HG02623 (cell line): ENCODE measurements around the gene ARHGAP24.

Experiments
- ATAC-seq: cut with Tn5 transposase; IDR thresholded peaks from one replicate; pipeline ENCODE4 v1.9.1; 2021; ENCODE audit warnings: moderate library complexity; ENCODE audit not compliant: unreplicated experiment

ARHGAP24 gene

GRCh38 chr4:85474818-85475630 is at the start of gene ARHGAP24:
Gene ARHGAP24, plus strand, starts transcription at chr4:85475150.
- peak; percentile 85 for ATAC-seq

GRCh38 chr4:85426366-85426765 is 48.6 kb upstream of the ARHGAP24 start:
- ATAC-seq = no peak

GRCh38 chr4:85427123-85427522 is 47.8 kb upstream of the ARHGAP24 start:
- ATAC-seq = no peak

GRCh38 chr4:85430226-85430625 is 44.7 kb upstream of the ARHGAP24 start:
- no peak for ATAC-seq

GRCh38 chr4:85430697-85431096 is 44.3 kb upstream of the ARHGAP24 start:
- no peak for ATAC-seq

- ATAC-seq = no peak
Observed at GRCh38 chr4:85431156-85431555, 43.8 kb upstream of the ARHGAP24 start.

GRCh38 chr4:85431881-85432485 is 43.0 kb upstream of the ARHGAP24 start:
- ATAC-seq = no peak

- ATAC-seq = no peak
Observed at GRCh38 chr4:85445050-85445639, 29.8 kb upstream of the ARHGAP24 start.

- no peak for ATAC-seq
Observed at GRCh38 chr4:85446141-85446861, 28.6 kb upstream of the ARHGAP24 start.

- peak; percentile 62 for ATAC-seq
Observed at GRCh38 chr4:85448906-85449890, 25.8 kb upstream of the ARHGAP24 start.

- ATAC-seq = no peak
Observed at GRCh38 chr4:85452058-85452731, 22.8 kb upstream of the ARHGAP24 start.

- no peak for ATAC-seq
Observed at GRCh38 chr4:85455942-85456341, 19.0 kb upstream of the ARHGAP24 start.

- ATAC-seq = no peak
Observed at GRCh38 chr4:85457752-85458467, 17.0 kb upstream of the ARHGAP24 start.

GRCh38 chr4:85459736-85460135 is 15.2 kb upstream of the ARHGAP24 start:
- ATAC-seq = no peak

GRCh38 chr4:85474356-85474755 is 594 bp upstream of the ARHGAP24 start:
- no peak for ATAC-seq

- no peak for ATAC-seq
Observed at GRCh38 chr4:85475631-85476233, 782 bp downstream of the ARHGAP24 start.

- ATAC-seq = no peak
Observed at GRCh38 chr4:85476381-85476780, 1.4 kb downstream of the ARHGAP24 start.

- ATAC-seq = no peak
Observed at GRCh38 chr4:85477534-85477933, 2.6 kb downstream of the ARHGAP24 start.

- no peak for ATAC-seq
Observed at GRCh38 chr4:85478576-85478975, 3.6 kb downstream of the ARHGAP24 start.
